ENCODE data around the gene PNLIP. TPM values are rescaled to one million over a fixed set of nuclear protein-coding genes. Genes with fewer than 3 reads are reported as not detected.

Gene PNLIP
- total RNA-seq, 1 donor from 2014 or later = not detected

DNA sequence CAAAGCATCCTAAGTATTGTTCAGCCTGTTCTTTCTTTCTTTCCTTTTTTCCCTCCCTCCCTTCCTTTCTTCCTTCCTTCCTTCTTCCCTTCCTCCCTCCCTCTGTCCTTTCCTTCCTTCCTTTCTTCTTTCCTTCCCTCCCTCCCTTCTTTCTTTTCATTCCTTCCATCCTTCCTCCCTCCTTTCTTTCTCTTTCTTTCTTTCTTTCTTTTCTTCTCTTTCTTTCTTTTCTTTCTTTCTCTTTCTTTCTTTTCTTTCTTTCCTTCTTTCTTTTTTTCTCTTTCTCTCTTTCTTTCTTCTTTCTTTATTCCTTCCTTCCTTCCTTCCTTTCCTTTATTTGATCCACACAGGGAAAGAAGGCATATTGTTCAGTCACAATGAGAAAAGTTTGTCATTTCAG, 21.2 kb downstream of the PNLIP start:
- H3K4me3 Mint-ChIP-seq (ENCODE audit: unreplicated experiment) = no peak overlapping the region
- TF ChIP-seq CTCF (IDR thresholded peaks at IDR 0.05; ENCODE audit: unreplicated experiment) = no peak
- no peaks in the 10 kb centered on the region for H3K27me3 Mint-ChIP-seq (ENCODE audit: unreplicated experiment)
- no peak for DNase-seq (ENCODE audit: low spot score)
- no peak overlapping the region for H3K27ac Mint-ChIP-seq (ENCODE audit: unreplicated experiment)
- no peaks in the 10 kb centered on the region for H3K36me3 Mint-ChIP-seq (ENCODE audit: low read depth, unreplicated experiment)
- H3K9me3 Mint-ChIP-seq (ENCODE audit: unreplicated experiment) = no peaks in the 10 kb centered on the region
- H3K4me1 Mint-ChIP-seq (ENCODE audit: unreplicated experiment) = no peaks in the 10 kb centered on the region

- DNase-seq (ENCODE audit: low spot score) = no peak
- Mint-ChIP-seq H3K9me3 (ENCODE audit: unreplicated experiment) (no peaks in the 10 kb centered on the region), H3K4me1 (ENCODE audit: unreplicated experiment) (no peaks in the 10 kb centered on the region), H3K36me3 (ENCODE audit: low read depth, unreplicated experiment) (no peaks in the 10 kb centered on the region), H3K27ac (ENCODE audit: unreplicated experiment) (no peak overlapping the region), H3K27me3 (ENCODE audit: unreplicated experiment) (no peaks in the 10 kb centered on the region), H3K4me3 (ENCODE audit: unreplicated experiment) (no peak overlapping the region)
- TF ChIP-seq CTCF (IDR thresholded peaks at IDR 0.05; ENCODE audit: unreplicated experiment) = no peak
These were observed 21.6 kb downstream of the PNLIP start for GRCh38 chr10:116567335-116567734.

DNA sequence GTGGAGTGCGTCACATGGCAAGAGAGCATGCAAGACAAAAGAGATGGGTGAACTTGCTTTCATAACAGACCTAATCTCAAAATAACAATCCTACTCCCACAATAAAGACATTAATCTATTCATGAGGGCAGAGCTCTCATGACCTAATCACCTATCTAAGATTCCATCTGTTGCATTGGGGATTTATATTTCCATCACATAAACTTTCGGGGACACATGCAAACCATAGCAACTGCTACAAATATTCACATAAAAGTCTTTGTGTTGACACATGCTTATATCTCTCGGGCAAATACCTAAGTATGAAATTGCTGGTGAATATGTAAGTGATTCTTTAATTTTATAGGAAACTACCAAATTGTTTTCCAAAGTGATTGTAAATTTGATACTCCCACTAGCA, 29.1 kb downstream of the PNLIP start:
- no peak for TF ChIP-seq CTCF (IDR thresholded peaks at IDR 0.05; ENCODE audit: unreplicated experiment)
- Mint-ChIP-seq H3K27ac (ENCODE audit: unreplicated experiment) (no peak overlapping the region), H3K4me3 (ENCODE audit: unreplicated experiment) (no peak overlapping the region), H3K27me3 (ENCODE audit: unreplicated experiment) (no peaks in the 10 kb centered on the region), H3K4me1 (ENCODE audit: unreplicated experiment) (no peaks in the 10 kb centered on the region), H3K36me3 (ENCODE audit: low read depth, unreplicated experiment) (no peaks in the 10 kb centered on the region), H3K9me3 (ENCODE audit: unreplicated experiment) (no peaks in the 10 kb centered on the region)
- no peak for DNase-seq (ENCODE audit: low spot score)

GRCh38 chr10:116587878-116588591, 42.3 kb downstream of the PNLIP start:
- no peak overlapping the region for H3K27ac Mint-ChIP-seq (ENCODE audit: unreplicated experiment)
- H3K4me3 Mint-ChIP-seq (ENCODE audit: unreplicated experiment) = no peak overlapping the region

More at GRCh38 chr10:116587878-116588591, 42.3 kb downstream of the PNLIP start:
- DNase-seq (ENCODE audit: low spot score) = no peak
- H3K4me1 Mint-ChIP-seq (ENCODE audit: unreplicated experiment) = no peaks in the 10 kb centered on the region
- no peaks in the 10 kb centered on the region for H3K9me3 Mint-ChIP-seq (ENCODE audit: unreplicated experiment)
- peaks cover 6% of the 10 kb centered on the region for H3K27me3 Mint-ChIP-seq (ENCODE audit: unreplicated experiment)
- no peak for TF ChIP-seq CTCF (IDR thresholded peaks at IDR 0.05; ENCODE audit: unreplicated experiment)
- no peaks in the 10 kb centered on the region for H3K36me3 Mint-ChIP-seq (ENCODE audit: low read depth, unreplicated experiment)

Measured in endothelial cell (in vitro differentiated cells).